ENCODE data around the gene ZZZ3. TPM values are rescaled to one million over a fixed set of nuclear protein-coding genes. Genes with fewer than 3 reads are reported as not detected.

Gene ZZZ3
- total and polyA plus RNA-seq, 2 of the 13 experiments (the other 11 are each of a cell fraction or from before 2014, with no cell fraction given) = 18.1 to 50.2 TPM

DNA sequence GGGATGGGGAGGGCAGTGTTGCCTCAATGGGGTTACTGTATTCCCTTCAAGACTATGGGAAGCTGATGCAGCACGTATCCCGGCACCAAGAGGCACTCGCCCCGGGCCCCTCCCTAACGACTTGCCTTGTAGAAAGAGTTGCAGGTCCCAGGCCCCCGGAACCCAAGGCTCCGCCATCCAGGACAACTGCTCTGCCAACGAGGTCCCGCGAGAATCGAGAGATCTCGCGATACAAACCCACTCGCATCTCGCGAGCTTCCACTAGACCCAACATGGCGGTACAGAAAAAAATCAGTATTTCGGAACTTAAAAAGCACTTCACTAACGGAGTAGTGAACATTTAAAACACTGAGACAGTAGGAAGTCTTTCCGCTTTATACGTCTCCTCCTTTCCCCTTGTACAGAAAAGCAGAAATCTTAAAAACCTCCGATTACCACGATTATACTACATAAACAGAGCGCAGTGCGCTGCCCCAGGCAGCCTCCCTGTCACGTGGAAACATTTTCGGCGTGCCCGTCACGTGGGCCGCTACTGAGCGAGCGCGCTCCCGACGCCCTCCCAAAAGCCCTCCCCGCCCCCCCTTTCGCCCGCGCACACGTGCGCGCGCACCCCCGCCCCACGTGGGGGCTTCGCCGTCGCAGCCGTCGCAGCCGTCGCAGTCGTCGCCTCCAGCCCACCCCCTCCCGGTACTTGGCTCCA lies at the start of gene ZZZ3 (continued):
- TF ChIP-seq ZKSCAN8 (CRISPR knock-in tag; IDR thresholded peaks at IDR 0.05; ENCODE audit: borderline replicate concordance) = no peak
- no peak for TF ChIP-seq KLF13 (CRISPR knock-in tag; IDR thresholded peaks at IDR 0.05)
- TF ChIP-seq PHB2 (IDR thresholded peaks at IDR 0.05; ENCODE audit: partially characterized antibody) = no peak
- TF ChIP-seq PAWR (CRISPR knock-in tag; IDR thresholded peaks at IDR 0.05; ENCODE audit: borderline replicate concordance) = no peak
- TF ChIP-seq NR1H2 (CRISPR knock-in tag; IDR thresholded peaks at IDR 0.05; ENCODE audit: borderline replicate concordance, low read depth) = no peak
- no peak for TF ChIP-seq ONECUT2 (CRISPR knock-in tag; IDR thresholded peaks at IDR 0.05)
- peak; percentile 91 for TF ChIP-seq RAD51 (IDR thresholded peaks at IDR 0.05; ENCODE audit: borderline replicate concordance)
- 0 out of 2 replicates have a peak, but pooled peaks have one; percentile 26 for TF ChIP-seq ZNF709 (CRISPR knock-in tag; IDR thresholded peaks at IDR 0.05)
- 0 out of 2 replicates have a peak, but pooled peaks have one; percentile 42 for TF ChIP-seq ZNF678 (CRISPR knock-in tag; IDR thresholded peaks at IDR 0.05)
- peak; percentile 63; the same call in 1 of the 2 replicates for TF ChIP-seq ZNF333 (CRISPR knock-in tag; IDR thresholded peaks at IDR 0.05; ENCODE audit: borderline replicate concordance)
- TF ChIP-seq ZNF331 (CRISPR knock-in tag; IDR thresholded peaks at IDR 0.05) = 0 out of 2 replicates have a peak, but pooled peaks have one; percentile 40
- TF ChIP-seq ARID4A (CRISPR knock-in tag; IDR thresholded peaks at IDR 0.05; ENCODE audit: borderline replicate concordance) = peak; percentile 73
- TF ChIP-seq ZBTB3 (CRISPR knock-in tag; IDR thresholded peaks at IDR 0.05; ENCODE audit: borderline replicate concordance, low read depth) = 0 out of 2 replicates have a peak, but pooled peaks have one; percentile 45
- TF ChIP-seq ZNF460 (CRISPR knock-in tag; IDR thresholded peaks at IDR 0.05; ENCODE audit: borderline replicate concordance) = no peak
- TF ChIP-seq ZC3H13 (CRISPR knock-in tag; IDR thresholded peaks at IDR 0.05) = no peak
- no peak for TF ChIP-seq NAIF1 (CRISPR knock-in tag; IDR thresholded peaks at IDR 0.05; ENCODE audit: borderline replicate concordance)
- TF ChIP-seq, protein P1, sequence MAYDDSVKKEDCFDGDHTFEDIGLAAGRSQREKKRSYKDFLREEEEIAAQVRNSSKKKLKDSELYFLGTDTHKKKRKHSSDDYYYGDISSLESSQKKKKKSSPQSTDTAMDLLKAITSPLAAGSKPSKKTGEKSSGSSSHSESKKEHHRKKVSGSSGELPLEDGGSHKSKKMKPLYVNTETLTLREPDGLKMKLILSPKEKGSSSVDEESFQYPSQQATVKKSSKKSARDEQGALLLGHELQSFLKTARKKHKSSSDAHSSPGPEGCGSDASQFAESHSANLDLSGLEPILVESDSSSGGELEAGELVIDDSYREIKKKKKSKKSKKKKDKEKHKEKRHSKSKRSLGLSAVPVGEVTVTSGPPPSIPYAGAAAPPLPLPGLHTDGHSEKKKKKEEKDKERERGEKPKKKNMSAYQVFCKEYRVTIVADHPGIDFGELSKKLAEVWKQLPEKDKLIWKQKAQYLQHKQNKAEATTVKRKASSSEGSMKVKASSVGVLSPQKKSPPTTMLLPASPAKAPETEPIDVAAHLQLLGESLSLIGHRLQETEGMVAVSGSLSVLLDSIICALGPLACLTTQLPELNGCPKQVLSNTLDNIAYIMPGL (CRISPR knock-in tag; IDR thresholded peaks at IDR 0.05; ENCODE audit: borderline replicate concordance in 1 of 2, low read depth in 1 of 2) = peak in 1 of 2 experiments; percentile 68; a peak in 3 of 4 replicates
- peak; percentile 16; the same call in 1 of the 2 replicates for TF ChIP-seq KAT7 (CRISPR knock-in tag; IDR thresholded peaks at IDR 0.05; ENCODE audit: borderline replicate concordance)
- no peak for TF ChIP-seq DNMT1 (CRISPR knock-in tag; IDR thresholded peaks at IDR 0.05)
- TF ChIP-seq, protein P2, sequence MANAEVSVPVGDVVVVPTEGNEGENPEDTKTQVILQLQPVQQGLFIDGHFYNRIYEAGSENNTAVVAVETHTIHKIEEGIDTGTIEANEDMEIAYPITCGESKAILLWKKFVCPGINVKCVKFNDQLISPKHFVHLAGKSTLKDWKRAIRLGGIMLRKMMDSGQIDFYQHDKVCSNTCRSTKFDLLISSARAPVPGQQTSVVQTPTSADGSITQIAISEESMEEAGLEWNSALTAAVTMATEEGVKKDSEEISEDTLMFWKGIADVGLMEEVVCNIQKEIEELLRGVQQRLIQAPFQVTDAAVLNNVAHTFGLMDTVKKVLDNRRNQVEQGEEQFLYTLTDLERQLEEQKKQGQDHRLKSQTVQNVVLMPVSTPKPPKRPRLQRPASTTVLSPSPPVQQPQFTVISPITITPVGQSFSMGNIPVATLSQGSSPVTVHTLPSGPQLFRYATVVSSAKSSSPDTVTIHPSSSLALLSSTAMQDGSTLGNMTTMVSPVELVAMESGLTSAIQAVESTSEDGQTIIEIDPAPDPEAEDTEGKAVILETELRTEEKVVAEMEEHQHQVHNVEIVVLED (CRISPR knock-in tag; IDR thresholded peaks at IDR 0.05; ENCODE audit: borderline replicate concordance) = peak; percentile 78
- TF ChIP-seq ZNF34 (CRISPR knock-in tag; IDR thresholded peaks at IDR 0.05; ENCODE audit: borderline replicate concordance) = no peak
- TF ChIP-seq CENPX (CRISPR knock-in tag; IDR thresholded peaks at IDR 0.05) = no peak

Data from HepG2 (cell line).